HG02981 (cell line): ENCODE results near the gene HS3ST4.

Source experiments
- ATAC-seq: cut with Tn5 transposase; IDR thresholded peaks from one replicate; pipeline ENCODE4 v1.9.1; 2021; ENCODE audit warnings: mild to moderate bottlenecking, moderate library complexity; ENCODE audit not compliant: unreplicated experiment

The HS3ST4 gene

DNA sequence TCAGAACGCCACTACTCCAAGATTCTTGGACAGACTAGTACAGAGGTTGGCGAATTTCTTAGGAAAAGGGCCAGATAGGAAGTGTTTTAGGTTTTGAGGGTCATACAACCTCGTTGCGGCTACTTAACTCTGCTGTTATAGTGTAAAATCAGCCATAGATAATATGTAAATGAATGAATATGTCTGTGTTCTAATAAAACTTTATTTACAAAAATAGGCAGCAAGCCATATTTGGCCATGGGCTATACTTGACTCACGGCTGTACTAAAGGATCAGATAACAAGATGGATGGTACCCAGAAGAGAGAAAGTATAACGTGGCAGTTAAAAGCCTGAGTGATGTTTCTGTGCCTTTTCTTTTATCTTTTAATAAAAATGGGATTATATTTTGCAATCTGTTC, 125.5 kb downstream of the HS3ST4 start:
- no peak for ATAC-seq

DNA sequence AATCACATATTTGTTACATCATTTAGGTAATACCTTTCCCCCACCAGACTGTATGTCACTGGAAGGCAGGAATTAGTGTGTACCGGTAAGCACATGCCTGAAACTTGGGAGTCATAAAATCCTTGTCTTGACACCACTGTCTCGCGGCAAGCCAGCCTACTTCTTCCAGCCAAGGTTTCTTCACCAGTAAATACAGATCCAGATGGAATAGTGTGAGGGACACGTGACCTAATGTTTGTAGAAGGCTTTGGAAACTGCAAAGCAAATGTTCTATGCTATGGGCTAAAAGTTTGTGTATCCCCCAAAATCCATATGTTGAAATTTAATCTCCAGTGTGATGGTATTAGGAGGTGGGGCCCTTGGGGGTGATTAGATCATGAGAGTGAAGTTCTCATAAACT, 126.1 kb downstream of the HS3ST4 start:
- no peak for ATAC-seq

DNA sequence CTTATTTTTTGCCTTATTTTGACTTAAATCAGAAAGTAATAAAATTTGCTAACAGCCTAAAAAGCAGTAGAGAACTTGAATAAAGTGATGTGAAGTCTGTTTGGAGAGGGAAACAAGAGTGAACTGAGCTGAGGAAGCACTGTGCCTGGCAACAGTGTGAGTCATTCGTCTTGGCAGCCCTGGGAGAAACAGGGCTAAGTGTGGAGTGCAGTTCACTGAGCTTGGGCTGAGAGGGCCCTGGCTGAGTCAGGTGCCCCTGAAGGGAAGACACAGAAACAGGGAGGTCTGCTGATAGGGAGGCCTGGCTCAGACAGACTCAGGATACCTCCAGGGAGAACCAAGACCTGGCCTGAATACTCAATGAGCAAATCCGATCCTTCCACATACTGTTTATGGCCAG, 132.1 kb downstream of the HS3ST4 start:
- no peak for ATAC-seq

DNA sequence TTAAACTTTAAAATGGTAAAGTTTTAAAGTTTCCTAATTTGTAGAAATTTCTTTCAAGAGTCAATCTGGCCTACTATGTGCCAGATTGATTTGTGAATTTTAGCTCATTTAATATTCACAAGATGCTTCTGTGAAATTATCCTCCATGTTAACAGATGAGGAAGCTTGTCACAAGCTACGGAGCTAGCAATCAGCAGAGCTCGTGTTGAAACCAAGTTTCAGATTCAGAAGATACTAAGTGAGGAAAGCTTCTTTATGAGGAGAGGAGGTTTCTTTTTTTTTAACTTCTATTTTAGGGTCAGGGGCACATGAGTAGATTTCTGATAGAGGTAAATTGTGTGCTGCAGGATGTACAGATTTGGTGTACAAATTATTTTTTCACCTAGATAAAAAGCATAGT, 135.9 kb downstream of the HS3ST4 start:
- no peak for ATAC-seq

GRCh38 chr16:25828510-25828909, 136.8 kb downstream of the HS3ST4 start:
- ATAC-seq: no peak

GRCh38 chr16:25832291-25832690, 140.5 kb downstream of the HS3ST4 start:
- no peak for ATAC-seq

- ATAC-seq: no peak
Measured at GRCh38 chr16:25834101-25834500, 142.3 kb downstream of the HS3ST4 start.

GRCh38 chr16:25835126-25835525, 143.4 kb downstream of the HS3ST4 start:
- ATAC-seq: no peak

DNA sequence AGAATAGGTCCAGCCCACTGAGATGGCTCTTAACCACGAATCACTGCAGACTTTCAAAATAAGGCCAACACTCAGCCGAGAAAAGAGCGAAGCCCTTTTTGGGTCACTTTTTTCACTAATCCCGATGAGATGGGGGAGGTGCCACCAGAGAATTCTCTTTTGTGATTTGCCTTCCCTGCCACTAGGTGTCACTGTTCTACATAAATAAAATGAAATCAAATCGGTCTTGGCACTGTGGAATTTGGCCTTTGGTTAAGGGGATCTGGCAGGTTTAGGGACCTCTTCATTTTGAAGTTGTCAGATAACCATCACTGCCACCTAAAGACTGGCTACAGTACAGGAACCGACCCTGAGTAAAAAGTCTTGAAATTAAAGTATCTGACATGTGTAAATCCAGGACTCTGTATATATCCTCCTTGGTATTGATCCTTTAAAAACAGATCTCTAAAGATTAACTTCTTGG, 147.0 kb downstream of the HS3ST4 start:
- ATAC-seq: no peak

DNA sequence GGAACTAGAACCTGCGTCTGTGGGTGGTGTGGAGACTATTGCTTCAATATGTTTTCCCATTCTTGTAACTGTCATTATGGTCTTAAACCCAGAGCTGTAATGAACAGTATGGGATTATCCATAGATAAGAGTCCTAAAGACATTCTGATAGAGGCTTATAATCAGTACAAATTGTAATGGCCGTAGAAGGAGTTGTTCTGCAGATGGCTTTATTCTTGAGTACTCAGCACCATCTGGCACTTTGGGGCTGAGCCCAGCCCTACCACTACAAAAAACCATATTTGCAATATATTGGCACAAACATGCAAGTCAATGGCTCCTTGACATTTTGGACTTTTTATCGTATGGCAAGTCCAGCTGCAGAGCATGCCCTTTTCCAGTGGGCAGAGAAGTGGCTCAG, 150.0 kb downstream of the HS3ST4 start:
- no peak for ATAC-seq

GRCh38 chr16:25845901-25846300, 154.1 kb downstream of the HS3ST4 start:
- ATAC-seq: no peak

GRCh38 chr16:25854141-25854540, 162.4 kb downstream of the HS3ST4 start:
- ATAC-seq: no peak

DNA sequence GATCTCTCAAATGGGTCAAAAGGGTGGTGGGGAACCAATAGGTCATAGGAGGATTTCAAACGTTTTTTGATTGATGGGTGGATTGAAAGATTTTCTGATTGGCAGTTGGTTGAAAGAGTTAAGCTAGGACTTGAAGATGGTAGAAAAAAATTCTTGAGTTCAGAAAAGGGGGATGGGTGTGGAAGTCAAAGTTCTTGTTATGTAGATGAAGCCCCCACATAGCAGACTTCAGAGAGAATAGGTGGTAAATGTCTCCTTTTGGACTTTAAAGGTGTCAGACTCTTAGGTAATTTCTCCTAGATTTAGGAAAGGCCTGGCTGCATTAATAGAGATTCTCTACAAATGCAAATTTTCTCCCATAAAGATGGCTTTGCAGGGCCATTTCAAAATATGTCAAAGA, 163.3 kb downstream of the HS3ST4 start:
- ATAC-seq: no peak

DNA sequence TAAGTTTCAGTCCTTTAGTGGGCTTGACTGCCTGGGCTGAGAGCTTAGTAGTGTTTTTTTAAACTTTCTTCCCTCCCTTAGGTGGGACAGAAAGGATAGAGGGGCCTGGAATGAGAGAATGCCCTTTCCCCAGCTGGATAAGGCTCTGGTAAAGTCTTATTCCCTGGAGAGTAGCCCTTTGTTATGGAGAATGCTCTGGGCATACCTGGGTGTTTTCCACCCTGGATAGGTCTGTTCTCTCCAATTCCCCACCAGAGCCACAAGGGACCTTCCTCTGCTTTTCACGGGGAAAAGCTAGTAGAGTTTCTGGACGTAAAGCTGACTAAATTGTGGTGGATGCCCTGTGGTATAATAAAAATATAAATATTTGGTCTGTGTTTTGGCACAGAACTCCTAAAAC, 164.1 kb downstream of the HS3ST4 start:
- no peak for ATAC-seq

- no peak for ATAC-seq
Measured at GRCh38 chr16:25859645-25860044, 167.9 kb downstream of the HS3ST4 start.

- ATAC-seq: no peak
Measured at GRCh38 chr16:25867041-25867440, 175.3 kb downstream of the HS3ST4 start.

DNA sequence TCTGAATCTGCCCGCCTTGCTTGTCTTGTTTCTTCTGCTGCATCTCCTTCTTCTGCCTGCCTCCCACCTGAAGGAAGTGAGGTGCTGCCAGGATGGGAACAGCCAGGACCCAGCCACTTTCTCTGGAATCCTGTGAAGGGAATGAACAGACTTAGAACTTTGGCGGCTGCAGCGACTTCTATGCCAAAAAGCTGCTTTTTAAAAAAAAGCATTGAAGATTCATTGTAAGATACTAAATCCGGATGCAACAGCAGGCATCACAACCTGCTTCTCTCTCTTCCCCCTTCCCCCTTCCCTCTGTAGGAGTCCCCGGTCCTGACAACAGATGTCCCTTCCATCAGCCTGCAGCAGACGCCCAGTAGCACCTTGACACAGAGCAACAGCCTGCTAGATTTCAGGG, 176.3 kb downstream of the HS3ST4 start:
- no peak for ATAC-seq

DNA sequence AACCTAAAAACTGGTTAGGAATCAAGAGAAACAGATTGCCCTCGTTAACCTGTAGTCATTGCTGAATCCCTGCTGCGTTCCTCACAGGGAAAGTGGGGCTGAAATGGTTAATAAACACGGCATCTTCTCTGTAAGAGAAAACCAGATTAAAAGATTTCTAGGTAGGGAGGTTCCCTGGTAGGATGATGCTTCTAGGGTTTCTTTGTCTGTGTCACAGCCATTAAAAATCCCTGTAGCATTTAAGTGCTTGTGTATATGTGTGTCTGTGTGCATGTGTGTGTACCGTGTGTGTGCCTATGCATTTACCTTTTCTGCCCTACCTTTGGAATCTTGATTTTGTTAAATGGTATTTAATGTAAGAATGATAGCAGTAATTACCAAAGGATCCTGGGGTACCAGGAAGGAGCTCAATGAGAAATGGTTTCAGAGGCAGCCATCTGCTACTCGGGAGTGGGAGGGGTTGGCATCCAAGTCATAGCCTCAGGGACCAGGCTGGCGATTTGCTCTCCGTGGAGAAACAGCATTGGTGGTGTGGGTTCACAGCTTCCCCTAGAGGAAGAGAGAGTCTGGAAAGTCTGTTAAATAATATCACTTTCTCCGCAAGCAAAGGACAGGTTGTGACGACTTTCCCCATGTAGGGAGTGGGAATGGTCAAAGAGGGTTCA, 177.1 kb downstream of the HS3ST4 start:
- no peak for ATAC-seq

DNA sequence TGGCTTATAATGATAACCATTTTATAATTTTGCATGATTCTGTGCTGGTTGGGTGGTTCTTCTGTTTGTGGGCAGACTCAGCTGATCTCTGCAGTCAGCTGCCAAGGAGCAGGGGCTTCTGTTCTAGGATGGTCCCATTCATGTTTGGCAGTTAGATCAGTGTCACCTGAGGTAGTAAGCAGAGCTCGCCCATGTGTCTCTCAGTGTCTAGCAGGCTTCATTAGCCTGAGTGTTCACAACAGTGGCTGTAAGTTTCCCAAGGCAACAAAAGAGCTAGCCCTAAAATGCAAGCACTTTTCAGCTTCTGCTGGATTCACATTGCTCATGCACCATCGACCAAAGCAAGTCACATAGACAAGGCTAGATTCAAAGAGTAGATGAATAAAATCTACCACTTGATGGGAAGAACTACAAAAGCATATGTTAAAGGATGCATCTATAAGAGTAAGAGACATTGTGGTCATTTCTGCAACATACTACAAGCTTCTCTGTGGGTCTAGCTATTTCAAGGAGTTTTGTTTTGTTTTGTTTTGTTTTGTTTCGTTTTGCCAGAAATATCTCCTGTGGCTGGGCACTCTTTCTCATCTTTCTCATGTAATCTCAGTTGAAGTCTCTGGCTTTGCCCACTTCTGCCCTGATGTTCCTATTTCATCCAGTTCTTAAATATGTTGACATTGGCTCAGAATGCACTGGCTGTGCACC, 180.8 kb downstream of the HS3ST4 start:
- no peak for ATAC-seq

GRCh38 chr16:25874196-25874595, 182.4 kb downstream of the HS3ST4 start:
- ATAC-seq: no peak

DNA sequence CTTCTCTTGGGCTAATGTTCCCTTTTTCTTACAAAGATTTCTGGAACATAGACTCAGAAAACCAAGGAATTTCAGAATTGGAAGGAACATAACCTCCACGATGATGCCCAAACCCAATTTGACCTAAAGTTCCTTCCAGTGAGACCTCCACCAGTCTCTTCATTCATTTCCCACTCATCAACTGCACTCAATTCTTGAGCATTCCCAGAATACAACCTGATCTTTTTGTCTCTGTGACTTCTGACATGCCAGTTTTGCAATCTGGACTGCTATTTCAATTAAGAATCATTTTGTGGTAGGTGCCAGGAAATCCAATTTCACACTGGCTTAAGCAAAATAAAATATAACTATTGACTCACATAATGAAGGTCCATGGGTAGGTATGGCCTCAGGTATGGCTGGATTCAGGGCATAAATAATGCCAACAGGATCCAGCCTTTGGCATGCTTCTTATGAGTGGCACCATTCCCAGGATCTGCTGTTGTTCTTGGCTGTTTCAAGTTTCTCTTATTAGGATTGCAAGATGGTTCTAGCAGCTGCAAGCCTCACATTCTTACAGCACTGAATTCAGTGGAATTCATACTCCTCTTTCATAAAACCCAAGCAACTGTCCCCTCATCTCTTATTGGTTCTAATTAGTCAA, 184.3 kb downstream of the HS3ST4 start:
- no peak for ATAC-seq

DNA sequence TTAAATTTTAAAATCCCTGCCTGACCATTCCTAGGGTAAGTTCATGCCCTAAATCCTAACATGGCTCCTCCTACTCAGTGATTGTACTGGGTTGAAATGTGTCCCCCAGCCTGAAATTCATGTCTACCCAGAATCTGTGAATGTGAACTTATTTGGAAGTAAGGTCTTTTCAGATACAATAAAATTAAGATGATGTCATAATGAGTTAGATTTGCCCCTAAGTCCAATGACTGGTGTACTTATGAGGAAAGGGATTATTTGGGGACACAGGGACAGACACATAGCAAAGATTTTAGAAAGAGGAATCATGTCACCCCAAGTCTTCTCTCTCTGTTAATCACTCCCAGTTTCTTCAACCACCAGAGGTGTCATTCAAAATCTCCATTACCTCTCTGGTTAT, 185.3 kb downstream of the HS3ST4 start:
- no peak for ATAC-seq
